ENCODE measurements around the gene REXO5.

Gene REXO5

GRCh38 chr16:20782470-20782869 is 23.9 kb upstream of the REXO5 start:
- no peak overlapping the region for H3K4me3 ChIP-seq (ENCODE audit: low read depth, low read length)
- TF ChIP-seq CTCF (IDR thresholded peaks at IDR 0.05; ENCODE audit: low read depth, low read length) = no peak

GRCh38 chr16:20784204-20784603 is 22.1 kb upstream of the REXO5 start:
- TF ChIP-seq CTCF (IDR thresholded peaks at IDR 0.05; ENCODE audit: low read depth, low read length) = no peak
- no peak overlapping the region for H3K4me3 ChIP-seq (ENCODE audit: low read depth, low read length)

- H3K4me3 ChIP-seq (ENCODE audit: low read depth, low read length) = no peak overlapping the region
- no peak for TF ChIP-seq CTCF (IDR thresholded peaks at IDR 0.05; ENCODE audit: low read depth, low read length)
These were observed 17.2 kb upstream of the REXO5 start for GRCh38 chr16:20789130-20789529.

- H3K4me3 ChIP-seq (ENCODE audit: low read depth, low read length) = no peak overlapping the region
- TF ChIP-seq CTCF (IDR thresholded peaks at IDR 0.05; ENCODE audit: low read depth, low read length) = no peak
These were observed 14.3 kb upstream of the REXO5 start for GRCh38 chr16:20791923-20792612.

- TF ChIP-seq CTCF (IDR thresholded peaks at IDR 0.05; ENCODE audit: low read depth, low read length) = no peak
- H3K4me3 ChIP-seq (ENCODE audit: low read depth, low read length) = no peak overlapping the region
These were observed 8.0 kb upstream of the REXO5 start for GRCh38 chr16:20798364-20798763.

- H3K4me3 ChIP-seq (ENCODE audit: low read depth, low read length) = no peak overlapping the region
- peak; percentile 19; the same call in 1 of the 2 replicates for TF ChIP-seq CTCF (IDR thresholded peaks at IDR 0.05; ENCODE audit: low read depth, low read length)
These were observed 6.7 kb upstream of the REXO5 start for GRCh38 chr16:20799599-20799998.

- no peak overlapping the region for H3K4me3 ChIP-seq (ENCODE audit: low read depth, low read length)
- TF ChIP-seq CTCF (IDR thresholded peaks at IDR 0.05; ENCODE audit: low read depth, low read length) = no peak
These were observed 5.0 kb upstream of the REXO5 start for GRCh38 chr16:20801278-20801677.

All from WI38 (cell line).